Posterior cingulate gyrus (tissue), 11 donors: ENCODE data around the gene LMTK3.
"Not testable (repeated sequence)": the region's sequence is repeated elsewhere in the genome, so short reads cannot be mapped to it uniquely, and the experiment has no call there.

ENCODE experiments used
- DNase-seq, 10 donors: peaks; one replicate each; pipeline versions ENCODE4 v3.0.0 to v3.0.0-alpha.2; 2020 to 2021; ENCODE audit warnings: mixed read lengths in 3 of 10
- intact Hi-C: fragments of 100-400 bp; cut with DNase I; formaldehyde crosslinking; loops from one replicate; pipeline ENCODE4 v1.15.1; 2023

The LMTK3 gene

DNA sequence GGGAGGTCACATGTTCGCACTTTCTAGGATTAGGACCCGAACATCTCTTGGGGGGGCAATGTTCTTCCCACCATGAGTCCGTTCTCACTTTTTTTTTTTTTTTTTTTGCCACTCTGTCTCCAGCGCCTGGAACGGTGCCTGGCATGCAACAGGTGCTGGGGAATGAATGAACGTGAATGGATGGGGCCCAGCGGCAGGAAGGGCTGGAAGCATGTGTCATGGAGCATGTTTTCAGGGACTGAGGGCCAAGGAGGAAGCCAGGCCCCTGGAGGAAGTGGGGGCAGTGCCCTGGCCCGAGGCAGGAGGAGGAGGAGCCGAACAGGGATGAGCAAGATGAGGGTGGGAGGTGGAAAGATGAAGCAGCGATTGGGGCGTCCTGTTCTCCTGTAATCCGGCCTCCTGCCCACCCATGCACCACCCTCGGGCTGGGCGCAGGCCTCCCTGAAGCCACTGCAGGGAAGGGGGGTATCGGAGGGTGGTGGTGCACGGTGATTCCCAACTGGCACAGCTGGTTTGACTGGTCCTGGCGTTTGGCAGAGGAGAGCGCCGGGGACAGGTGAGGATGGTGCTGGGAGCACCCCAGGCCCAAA is 31.6 kb upstream of the LMTK3 start:
- peak in 2 of 10 donors; percentile 52 to 62 for DNase-seq
- intact Hi-C loops: no loop called here

DNA sequence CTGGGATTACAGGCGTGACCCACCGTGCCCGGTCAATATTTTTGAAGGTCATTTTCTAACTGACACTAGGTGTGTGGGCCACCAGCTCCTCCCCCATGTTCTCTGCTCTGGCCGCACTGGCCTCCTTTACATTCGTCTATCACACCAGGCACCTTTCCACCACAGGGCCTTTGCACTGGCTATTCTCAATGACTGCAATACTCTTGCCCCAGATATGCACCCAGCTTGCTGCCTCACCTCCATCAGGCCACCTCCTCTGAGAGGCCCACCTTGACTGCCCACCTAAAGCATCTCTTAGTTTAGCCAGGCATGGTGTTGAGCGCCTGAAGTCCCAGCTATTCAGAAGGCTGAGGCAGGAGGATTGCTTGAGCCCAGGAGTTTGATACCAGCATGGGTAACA is 30.2 kb upstream of the LMTK3 start:
- DNase-seq: peak in 1 of 10 donors; percentile 14
- intact Hi-C loops: no loop called here

DNA sequence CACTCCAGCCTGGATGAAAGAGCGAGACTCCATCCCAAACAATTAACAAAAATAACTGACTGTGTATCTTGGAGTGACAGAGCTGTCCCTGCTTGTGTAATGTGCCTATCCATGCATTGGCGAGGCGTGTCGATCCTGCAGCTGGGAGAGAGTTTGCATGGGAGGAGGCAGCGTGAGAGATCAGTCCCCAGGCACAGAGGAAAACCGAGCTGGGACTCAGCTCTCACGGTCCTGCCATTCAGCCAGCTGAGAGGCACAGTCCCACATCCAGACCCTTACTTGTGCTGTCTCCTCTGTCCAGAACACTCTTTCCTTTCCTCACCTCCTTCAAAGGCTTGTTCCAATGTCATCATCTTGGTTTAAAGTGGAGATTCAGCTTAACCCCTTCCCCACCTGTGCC is 28.5 kb upstream of the LMTK3 start:
- DNase-seq: peak in 3 of 10 donors; percentile 5 to 79 (median 61)
- intact Hi-C loops: no loop called here

DNA sequence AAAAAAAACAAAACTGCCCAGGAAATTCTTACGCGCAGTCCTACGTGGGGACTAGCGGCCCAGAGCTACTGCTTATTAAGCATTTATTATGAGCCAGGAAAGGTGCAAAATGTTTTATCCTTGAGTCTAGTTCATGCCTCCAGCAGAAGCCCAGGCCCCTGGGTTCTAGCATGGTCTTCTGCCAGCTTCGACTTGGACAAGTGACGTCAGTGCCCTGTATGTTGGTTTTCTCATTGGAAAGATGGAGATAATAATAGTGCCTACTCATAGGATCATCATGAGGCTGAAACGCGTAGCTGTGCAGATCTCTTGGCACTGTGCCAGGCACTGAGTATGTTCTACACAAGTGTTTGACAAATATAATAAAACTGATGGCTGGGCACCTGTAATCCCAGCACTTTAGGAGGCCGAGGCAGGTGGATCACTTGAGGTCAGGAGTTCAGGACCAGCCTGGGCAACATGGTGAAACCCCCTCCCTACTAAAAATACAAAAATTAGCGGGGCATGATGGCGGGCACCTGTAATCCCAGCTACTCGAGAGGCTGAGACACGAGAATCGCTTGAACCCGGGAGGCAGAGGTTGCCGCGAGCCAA is 28.0 kb upstream of the LMTK3 start:
- intact Hi-C loops: no loop called here
- peak in 6 of 10 donors; percentile 18 to 64 (median 35) for DNase-seq

DNA sequence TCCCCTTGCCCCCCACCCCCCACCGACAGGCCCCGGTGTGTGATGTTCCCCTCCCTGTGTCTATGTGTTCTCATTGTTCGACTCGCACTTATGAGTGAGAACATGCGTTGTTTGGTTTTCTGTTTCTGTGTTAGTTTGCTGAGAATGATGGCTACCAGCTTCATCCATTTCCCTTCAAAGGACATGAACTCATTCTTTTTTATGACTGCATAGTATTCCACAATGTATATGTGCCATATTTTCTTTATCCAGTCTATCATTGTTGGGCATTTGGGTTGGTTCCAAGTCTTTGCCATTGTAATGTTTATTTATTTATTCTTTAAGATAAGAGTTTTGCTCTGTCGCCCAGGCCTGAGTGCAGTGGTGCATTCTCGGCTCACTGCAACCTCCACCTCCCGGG is 26.4 kb upstream of the LMTK3 start:
- DNase-seq, intact Hi-C loops: not testable (repeated sequence)

DNA sequence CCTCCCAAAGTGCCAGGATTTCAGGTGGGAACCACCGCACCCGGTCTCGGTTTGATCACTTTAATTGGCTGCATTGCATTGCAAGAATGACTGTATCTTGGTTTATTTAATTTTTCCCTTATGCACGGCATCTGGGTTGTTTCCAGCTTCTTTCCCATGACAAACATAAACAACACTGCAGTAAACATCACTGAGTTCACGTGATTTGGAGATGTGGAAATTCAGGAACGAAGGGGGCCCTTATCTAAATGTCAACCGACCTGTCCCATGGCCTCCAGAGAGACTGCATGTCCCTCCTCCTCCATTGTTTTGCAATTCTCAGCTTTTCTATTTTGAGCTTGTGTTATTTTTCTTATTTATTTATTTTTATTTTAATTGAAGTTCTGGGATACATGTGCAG is 25.9 kb upstream of the LMTK3 start:
- intact Hi-C loops: no loop called here

DNA sequence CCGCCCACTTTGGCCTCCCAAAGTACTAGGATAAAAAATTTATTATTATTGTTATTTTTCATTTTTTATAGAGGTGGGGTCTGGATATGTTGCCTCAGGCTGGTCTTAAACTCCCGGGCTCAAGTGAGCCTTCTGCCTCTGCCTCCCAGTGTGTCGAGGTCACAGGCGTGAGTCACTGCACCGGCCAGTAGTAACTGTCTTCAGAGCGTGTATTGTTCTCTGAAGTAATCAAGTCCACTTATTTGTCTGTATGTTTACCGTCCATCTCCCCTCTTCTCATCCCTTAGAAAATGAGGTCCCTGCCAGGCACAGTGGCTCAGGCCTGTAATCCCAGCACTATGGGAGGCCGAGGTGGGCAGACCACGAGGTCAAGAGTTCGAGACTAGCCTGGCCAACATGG is 22.1 kb upstream of the LMTK3 start:
- intact Hi-C loops: no loop called here
- DNase-seq: peak in 3 of 10 donors; percentile 9 to 12 (median 9)

More for the DNA sequence above, 25.9 kb upstream of the LMTK3 start:
- DNase-seq: peak in 1 of 10 donors; percentile 66

DNA sequence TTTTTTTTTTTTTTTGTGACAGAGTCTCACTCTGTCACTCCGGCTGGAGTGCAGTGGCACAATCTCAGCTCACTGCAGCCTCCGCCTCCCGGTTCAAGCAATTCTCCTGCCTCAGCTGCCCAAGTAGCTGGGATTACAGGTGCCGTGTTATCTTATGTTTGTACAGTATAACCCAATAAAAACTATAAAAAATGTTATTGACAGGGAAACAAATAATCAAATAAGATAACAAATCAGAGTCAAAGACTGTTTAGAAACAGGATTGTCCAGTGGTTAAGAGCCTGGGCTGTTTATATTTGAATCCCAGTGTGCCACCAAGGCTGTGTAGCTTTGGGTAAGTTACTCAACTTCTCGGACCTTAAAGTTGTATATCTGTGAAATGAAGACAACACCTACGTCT is 19.1 kb upstream of the LMTK3 start:
- intact Hi-C loops: no loop called here
- DNase-seq: peak in 1 of 10 donors; percentile 29

DNA sequence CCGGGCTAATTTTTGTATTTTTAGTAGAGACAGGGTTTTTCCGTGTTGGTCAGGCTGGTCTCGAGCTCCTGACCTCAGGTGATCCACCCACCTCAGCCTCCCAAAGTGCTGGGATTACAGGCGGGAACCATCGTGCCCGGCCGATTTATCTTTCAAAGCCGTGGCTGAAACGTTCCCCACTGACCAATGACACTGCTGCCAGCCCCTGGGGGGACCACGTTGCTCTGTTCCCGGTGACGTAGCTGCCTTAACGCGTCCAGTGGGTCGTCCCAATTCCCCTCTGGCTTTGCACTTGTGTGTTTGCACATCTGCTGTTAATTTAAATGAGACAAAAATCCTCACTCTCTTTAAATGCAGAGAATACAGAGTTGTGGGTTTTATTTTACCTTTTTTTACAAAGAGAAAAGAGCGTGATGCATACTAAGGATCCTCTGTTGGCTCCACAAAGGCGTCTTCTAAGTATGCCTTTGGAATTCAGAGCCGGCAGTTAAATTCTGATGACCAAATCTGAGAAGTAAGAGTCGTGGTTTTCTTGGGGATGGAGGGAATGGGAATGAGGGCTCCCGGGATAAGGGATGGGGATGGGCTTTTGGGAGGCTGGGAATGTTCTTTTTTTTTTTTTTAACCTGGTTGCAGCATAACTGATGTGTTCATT is 18.6 kb upstream of the LMTK3 start:
- DNase-seq: peak in 2 of 10 donors; percentile 59 to 62
- intact Hi-C loops: no loop called here

DNA sequence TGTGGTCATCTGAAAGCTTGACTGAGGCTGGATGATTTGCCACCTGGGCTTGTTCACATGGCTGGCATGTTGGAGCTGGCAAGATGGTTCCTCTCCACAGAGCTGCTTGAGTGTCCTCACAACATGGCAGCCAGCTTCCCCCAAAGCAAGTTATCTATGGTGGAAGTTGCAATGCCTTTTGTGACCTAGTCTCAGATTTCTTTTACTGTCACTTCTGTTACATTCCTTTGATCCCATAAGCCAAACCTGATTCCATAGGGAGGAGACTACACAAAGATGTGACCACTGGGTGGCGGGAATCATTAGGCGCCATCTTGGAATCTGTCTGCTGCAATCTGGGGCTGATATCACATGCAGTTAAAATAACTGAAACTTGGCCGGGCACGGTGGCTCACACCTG is 17.5 kb upstream of the LMTK3 start:
- intact Hi-C loops: no loop called here

DNA sequence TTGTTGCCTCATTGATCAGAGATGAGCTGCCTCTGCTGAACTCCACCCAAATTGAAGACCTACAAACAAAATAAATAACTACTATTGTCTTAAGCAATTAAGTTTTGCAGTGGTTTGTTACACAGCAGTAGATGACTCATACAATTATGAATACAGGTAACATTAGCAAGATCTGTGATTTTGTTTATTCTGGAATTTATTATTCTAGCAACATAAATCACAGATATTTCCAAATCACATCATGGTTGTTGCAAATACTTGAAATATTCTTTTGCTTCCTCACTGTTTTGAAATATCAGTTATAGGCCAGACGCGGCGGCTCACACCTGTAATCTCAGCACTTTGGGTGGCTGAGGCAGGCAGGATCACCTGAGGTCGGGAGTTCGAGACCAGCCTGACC is 13.1 kb upstream of the LMTK3 start:
- DNase-seq: peak in 2 of 10 donors; percentile 18 to 35
- intact Hi-C loops: no loop called here

More for the DNA sequence above, 17.5 kb upstream of the LMTK3 start:
- no peak for DNase-seq

DNA sequence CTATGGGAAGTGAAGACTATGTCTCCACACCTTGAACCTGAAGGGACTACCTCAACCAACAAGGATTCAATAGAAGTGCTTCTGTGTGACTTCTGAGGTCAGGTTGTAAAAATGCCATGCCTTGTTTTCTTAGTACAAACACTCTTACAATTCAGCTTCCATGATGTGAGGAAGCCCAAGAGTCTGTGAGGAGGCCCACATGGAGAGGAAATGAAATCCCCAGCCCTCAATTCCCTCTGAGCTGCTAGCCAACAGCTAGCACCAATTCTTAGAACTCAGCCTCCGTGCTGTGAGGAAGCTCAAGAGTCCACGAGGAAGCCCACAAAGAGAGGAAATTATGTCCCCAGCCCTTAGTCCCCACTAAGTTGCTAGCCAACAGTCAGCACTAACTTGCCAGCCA is 12.6 kb upstream of the LMTK3 start:
- intact Hi-C loops: no loop called here
- DNase-seq: no peak

DNA sequence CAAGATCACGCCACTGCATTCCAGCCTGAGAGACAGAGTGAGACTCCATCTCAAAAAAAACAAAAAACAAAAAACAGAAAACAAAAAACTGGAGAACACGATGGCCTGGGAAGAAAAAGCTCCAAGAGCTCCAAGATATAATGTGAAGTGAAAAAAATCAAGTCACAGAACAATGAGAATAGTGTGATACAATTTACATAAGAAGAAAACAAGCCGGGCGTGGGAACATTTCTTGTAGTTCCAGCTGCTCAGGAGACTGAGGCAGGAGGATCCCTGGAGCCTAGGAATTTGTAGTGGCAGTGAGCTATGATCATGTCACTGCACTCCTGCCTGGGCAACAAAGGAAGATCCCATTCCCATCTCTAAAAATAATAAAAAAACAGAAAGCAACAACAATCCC is 8.5 kb upstream of the LMTK3 start:
- DNase-seq: no peak
- intact Hi-C loops: no loop called here

DNA sequence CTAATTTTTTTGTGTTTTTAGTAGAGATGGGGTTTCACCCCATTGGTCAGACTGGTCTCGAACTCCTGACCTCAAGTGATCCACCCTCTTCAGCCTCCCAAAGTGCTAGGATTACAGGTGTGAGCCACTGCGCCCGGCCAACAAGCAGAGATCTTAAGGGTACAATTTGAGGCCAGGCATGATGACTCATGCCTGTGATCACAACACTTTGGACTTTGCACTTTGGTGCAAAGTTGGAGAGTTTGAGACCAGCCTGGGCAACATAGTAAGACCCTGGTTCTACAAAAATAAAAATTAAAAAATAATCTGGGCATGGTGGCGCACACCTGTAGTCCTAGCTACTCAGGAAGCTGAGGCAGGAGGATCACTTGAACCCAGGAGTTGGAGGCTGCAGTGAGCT is 7.8 kb upstream of the LMTK3 start:
- not testable (repeated sequence) for DNase-seq
- intact Hi-C loops: loop anchor here (10.0 kb wide), 1 partner anchor 65 kb away; no protein-coding TSS in a partner anchor

DNA sequence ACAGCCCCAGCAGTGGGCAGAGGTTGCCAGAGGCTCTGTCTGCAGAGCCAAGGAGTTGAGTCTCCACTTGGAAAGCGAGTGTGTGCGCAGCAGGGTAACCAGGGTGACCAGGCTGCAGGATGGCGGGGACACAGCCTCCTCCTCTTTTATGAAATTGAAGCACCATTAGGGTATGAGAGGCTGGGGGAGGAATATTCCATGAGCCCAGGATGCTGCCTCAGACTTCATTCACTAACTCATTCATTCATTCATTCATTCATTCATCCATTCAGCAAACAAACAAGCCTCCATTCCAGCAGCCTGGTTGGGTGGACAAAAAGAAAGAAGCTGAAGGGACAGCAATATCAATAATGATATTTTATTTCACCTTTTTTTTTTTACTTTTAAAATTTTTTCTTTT is 6.6 kb upstream of the LMTK3 start:
- intact Hi-C loops: loop anchor here (10.0 kb wide), 1 partner anchor 67 kb away; no protein-coding TSS in a partner anchor
- peak in 1 of 10 donors; percentile 48 for DNase-seq

DNA sequence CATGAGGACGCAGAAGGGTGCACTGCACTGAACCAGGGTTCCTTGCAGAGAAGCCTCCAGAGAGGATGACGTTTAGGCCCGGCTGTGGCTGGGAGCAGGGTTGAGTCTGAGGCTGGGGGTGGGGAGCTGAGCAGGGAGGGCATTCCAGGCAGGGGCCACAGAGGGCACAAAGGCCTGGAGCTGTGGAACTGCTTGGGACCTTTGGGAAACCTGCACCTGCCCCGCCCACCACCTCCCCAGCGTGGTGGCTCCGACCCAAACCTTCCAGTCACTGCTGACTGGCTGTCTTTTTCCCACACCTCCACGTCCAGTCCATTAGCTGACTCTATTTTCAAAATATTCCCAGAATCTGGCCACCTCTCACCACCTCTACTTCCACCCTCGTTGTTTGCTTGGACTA is 4.9 kb upstream of the LMTK3 start:
- intact Hi-C loops: loop anchor here (10.0 kb wide), 1 partner anchor 68 kb away; no protein-coding TSS in a partner anchor

DNA sequence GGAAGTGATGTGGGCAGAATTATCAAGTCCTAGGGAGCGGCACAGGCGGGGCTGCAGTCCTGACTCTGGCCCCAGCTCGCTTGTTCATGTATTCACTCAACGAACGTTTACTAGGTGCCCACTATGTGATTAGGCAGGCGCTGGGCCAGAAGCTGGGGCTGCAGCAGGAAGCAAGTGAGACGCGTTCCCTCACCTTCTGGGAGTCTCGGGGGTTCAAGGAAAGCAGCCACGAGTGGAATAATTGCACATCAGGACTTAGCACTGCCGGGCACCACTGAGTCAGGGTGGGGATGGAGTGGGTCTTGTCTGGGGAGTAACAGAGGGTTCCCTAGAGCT is 2.5 kb upstream of the LMTK3 start:
- DNase-seq: peak in 1 of 10 donors; percentile 42
- intact Hi-C loops: loop anchor here (10.0 kb wide), 1 partner anchor 71 kb away; no protein-coding TSS in a partner anchor

More for the DNA sequence above, 4.9 kb upstream of the LMTK3 start:
- peak in 2 of 10 donors; percentile 43 to 59 for DNase-seq

DNA sequence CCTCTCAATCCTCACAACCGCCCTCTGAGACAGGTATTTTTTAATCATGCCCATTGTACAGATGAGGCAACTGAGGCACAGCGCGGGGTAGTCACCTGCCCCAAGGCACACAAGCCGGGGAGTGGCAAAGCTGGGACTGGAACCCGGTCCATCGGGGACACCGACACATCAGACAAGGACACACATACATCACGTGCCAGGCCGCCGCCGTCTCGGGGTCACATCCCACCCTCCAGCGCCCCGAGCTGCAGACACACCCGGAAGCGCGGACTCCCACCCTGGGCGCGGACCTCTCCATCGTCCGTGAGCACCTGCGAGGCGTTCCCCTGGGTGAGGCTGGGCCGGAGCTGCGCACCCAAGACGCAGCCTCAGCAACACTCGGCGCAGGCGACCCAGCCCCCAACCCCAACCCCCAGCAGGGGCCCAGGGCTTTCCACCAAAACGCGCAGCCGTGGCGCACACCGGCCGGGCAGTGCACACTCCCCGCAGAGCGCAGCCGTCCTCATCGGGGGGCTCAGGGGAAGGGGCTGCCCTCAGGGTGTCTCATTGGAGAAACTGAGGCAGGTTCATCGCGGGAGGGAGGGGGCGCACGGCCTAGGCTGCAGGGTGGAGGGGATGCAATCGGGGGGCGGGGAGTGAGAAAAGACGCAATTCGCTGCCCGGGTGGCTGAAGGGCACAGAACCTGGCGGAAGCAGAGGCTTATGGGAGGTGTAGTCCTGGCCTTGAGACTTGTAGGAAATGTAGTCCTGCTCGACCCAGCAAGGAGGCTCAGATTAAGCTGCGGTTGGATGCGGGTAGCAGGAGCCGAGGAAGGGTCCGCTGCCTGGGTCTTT is 1.9 kb upstream of the LMTK3 start:
- DNase-seq: peak; percentile 79 to 97 (median 86)

DNA sequence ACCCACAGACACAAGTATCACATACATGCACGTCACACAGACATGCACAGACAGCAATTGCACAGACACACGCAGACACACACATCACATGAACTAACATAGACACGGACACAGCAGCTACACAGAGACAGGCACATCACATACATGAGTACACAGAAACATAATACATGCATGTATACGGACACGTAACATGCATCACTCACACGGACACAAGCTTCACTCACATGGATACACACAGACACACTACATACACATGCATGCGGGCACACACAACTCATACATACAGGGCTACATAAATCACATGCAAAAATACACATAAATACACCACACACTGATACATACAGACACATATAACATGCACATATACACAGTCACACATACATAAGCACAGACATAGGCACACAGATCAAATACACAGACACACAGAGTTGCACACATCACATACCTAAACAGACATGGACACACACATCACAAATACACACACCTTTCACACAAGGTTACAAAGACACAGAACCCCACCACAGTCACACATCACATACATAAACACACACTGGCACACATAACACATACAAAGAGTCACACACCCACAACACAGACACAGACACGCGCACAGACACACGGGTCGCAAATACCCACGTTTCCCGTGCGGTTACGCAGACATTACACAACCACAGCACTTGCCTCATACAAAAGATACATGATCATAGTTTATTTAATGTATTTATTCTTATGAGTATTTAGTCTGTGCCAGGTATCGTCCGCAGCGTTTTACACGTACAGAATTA is 1.1 kb upstream of the LMTK3 start:
- DNase-seq: peak in 1 of 10 donors; percentile 67
- intact Hi-C loops: loop anchor here (10.0 kb wide), 1 partner anchor 72 kb away; no protein-coding TSS in a partner anchor

More for the DNA sequence above, 1.9 kb upstream of the LMTK3 start:
- intact Hi-C loops: loop anchor here (10.0 kb wide), 1 partner anchor 71 kb away; no protein-coding TSS in a partner anchor

DNA sequence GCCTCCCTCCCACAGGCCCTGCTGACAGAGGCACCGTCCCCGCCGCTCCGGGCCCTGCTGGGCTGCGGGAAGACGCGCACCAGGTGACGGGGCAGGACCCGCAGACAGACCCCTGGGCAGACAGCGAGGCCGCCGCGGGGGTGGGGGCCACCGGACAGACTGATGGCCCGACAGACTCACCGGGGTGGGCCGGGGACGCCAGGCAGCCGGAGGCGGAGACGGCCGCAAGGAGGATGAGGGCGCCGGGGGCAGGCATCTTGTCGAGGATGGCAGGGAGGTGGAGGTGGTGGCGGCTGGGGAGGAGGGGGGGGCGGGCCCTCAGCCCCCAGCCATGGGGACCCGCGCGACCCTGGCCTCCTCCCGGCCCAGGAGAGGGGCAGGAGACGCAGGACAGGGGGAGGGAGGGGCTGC is 309 bp downstream of the LMTK3 start:
- peak in 3 of 10 donors; percentile 78 to 90 (median 89) for DNase-seq
- intact Hi-C loops: loop anchor here (10.0 kb wide), 1 partner anchor 73 kb away; no protein-coding TSS in a partner anchor
